NCI-H524 treated with DMSO at 0.1 percent for 48 hours (cell line): ENCODE measurements around the gene PPT2.
"Not testable (repeated sequence)": the region's sequence is repeated elsewhere in the genome, so short reads cannot be mapped to it uniquely, and the experiment has no call there.

Experiments
- DNase-seq: peaks from one replicate; lab custom pipeline; 2025; lab: John Stamatoyannopoulos, UW

PPT2 gene

GRCh38 chr6:32189742-32190053 is 35.8 kb downstream of the PPT2 start:
- DNase-seq = no peak

GRCh38 chr6:32190054-32190851 is 36.3 kb downstream of the PPT2 start, which contains the start of gene PBX2:
Gene PBX2 (minus strand): TSS chr6:32190202. CDS start chr6:32189915, 287 bp downstream.
- peak; percentile 4 for DNase-seq

GRCh38 chr6:32190911-32191677 is 37.2 kb downstream of the PPT2 start:
- no peak for DNase-seq

- no peak for DNase-seq
Measured at GRCh38 chr6:32191696-32192607, 38.0 kb downstream of the PPT2 start.

GRCh38 chr6:32192608-32193039 is 38.7 kb downstream of the PPT2 start, which contains the start of gene GPSM3:
Gene GPSM3 (minus strand): TSS chr6:32192643. CDS start chr6:32192513, 130 bp downstream.
- DNase-seq = no peak

GRCh38 chr6:32193096-32193495 is 39.2 kb downstream of the PPT2 start:
- not testable (repeated sequence) for DNase-seq

- no peak for DNase-seq
Measured at GRCh38 chr6:32194388-32194787, 40.4 kb downstream of the PPT2 start.

- peak; percentile 4 for DNase-seq
Measured at GRCh38 chr6:32194825-32195651, 41.1 kb downstream of the PPT2 start.

- DNase-seq = peak; percentile 86
Measured at GRCh38 chr6:32195652-32195901, 41.6 kb downstream of the PPT2 start.

GRCh38 chr6:32195902-32196681 is 42.2 kb downstream of the PPT2 start:
- peak; percentile 27 for DNase-seq

GRCh38 chr6:32196682-32197616 is 43.0 kb downstream of the PPT2 start:
- no peak for DNase-seq

- DNase-seq = no peak
Measured at GRCh38 chr6:32198345-32198696, 44.4 kb downstream of the PPT2 start.

- DNase-seq = no peak
Measured at GRCh38 chr6:32198866-32199265, 44.9 kb downstream of the PPT2 start.

- DNase-seq = no peak
Measured at GRCh38 chr6:32200711-32201475, 47.0 kb downstream of the PPT2 start.

- DNase-seq = no peak
Measured at GRCh38 chr6:32202186-32202585, 48.2 kb downstream of the PPT2 start.

GRCh38 chr6:32203426-32204267 is 49.7 kb downstream of the PPT2 start:
- DNase-seq = no peak

GRCh38 chr6:32204268-32204715 is 50.4 kb downstream of the PPT2 start:
- no peak for DNase-seq

- no peak for DNase-seq
Measured at GRCh38 chr6:32208996-32209395, 55.1 kb downstream of the PPT2 start.
